HEK293T (cell line): Measurements from ENCODE around the gene CD33.

Experiments
- CTCF ChIA-PET: fragments of 350-600 bp; formaldehyde crosslinking; extraction: SDS; loops from one replicate; lab custom pipeline; 2021; ENCODE audit warnings: antibody characterized with exemption, inconsistent platforms; lab: Yijun Ruan, JAX
- POLR2A ChIA-PET: fragments of 350-600 bp; formaldehyde crosslinking; extraction: SDS; loops from one replicate; lab custom pipeline; 2020; ENCODE audit warnings: antibody characterized with exemption, inconsistent platforms; lab: Yijun Ruan, JAX
- DNase-seq: peaks from one replicate; pipeline ENCODE4 v3.0.0; 2012; ENCODE audit warnings: mixed read lengths; ENCODE audit errors: extremely low spot score
- ARNT ChIP-seq: fragments of 450-650 bp; IDR thresholded peaks from 2 replicates; pipeline ENCODE4 v1.6.1; 2017; ENCODE audit warnings: mild to moderate bottlenecking
- BHLHE40 ChIP-seq: fragments of 450-650 bp; IDR thresholded peaks from 2 replicates; pipeline ENCODE4 v1.6.1; 2016; ENCODE audit warnings: mild to moderate bottlenecking, moderate library complexity, borderline replicate concordance
- CTBP1 ChIP-seq: fragments of 450-650 bp; IDR thresholded peaks from 2 replicates; pipeline ENCODE4 v1.6.1; 2016; ENCODE audit warnings: borderline replicate concordance
- ELF4 ChIP-seq: fragments of 450-650 bp; IDR thresholded peaks from 2 replicates; pipeline ENCODE4 v1.6.1; 2017; ENCODE audit warnings: antibody characterized with exemption
- FOXA1 ChIP-seq: fragments of 450-650 bp; IDR thresholded peaks from 2 replicates; pipeline ENCODE4 v1.6.1; 2016; ENCODE audit warnings: mild to moderate bottlenecking
- FOXK2 ChIP-seq: fragments of 450-650 bp; IDR thresholded peaks from 2 replicates; pipeline ENCODE4 v1.6.1; 2016; ENCODE audit warnings: mild to moderate bottlenecking
- FOXM1 ChIP-seq: fragments of 450-650 bp; IDR thresholded peaks from 2 replicates; pipeline ENCODE4 v1.6.1; 2017; ENCODE audit warnings: mild to moderate bottlenecking, borderline replicate concordance
- HDGF ChIP-seq: fragments of 450-650 bp; IDR thresholded peaks from 2 replicates; pipeline ENCODE4 v1.6.1; 2017; ENCODE audit warnings: antibody characterized with exemption, borderline replicate concordance
- L3MBTL2 ChIP-seq: fragments of 450-650 bp; conservative IDR thresholded peaks from 2 replicates; pipeline ENCODE4 v1.6.1; 2016; ENCODE audit warnings: mild to moderate bottlenecking
- LEF1 ChIP-seq: fragments of 450-650 bp; IDR thresholded peaks from 2 replicates; pipeline ENCODE4 v1.6.1; 2017; ENCODE audit warnings: mild to moderate bottlenecking, borderline replicate concordance
- NFRKB ChIP-seq: fragments of 450-650 bp; IDR thresholded peaks from 2 replicates; pipeline ENCODE4 v1.6.1; 2016; ENCODE audit warnings: mild to moderate bottlenecking, moderate library complexity
- PKNOX1 ChIP-seq: fragments of 450-650 bp; IDR thresholded peaks from 2 replicates; pipeline ENCODE4 v1.6.1; 2016
- SP1 ChIP-seq: fragments of 450-650 bp; IDR thresholded peaks from 2 replicates; pipeline ENCODE4 v1.6.1; 2017
- SUZ12 ChIP-seq: fragments of 450-650 bp; IDR thresholded peaks from 2 replicates; pipeline ENCODE4 v1.6.1; 2016; ENCODE audit warnings: mild to moderate bottlenecking
- TARDBP ChIP-seq: fragments of 450-650 bp; IDR thresholded peaks from 2 replicates; pipeline ENCODE4 v1.6.1; 2016
- ZNF384 ChIP-seq: fragments of 450-650 bp; IDR thresholded peaks from 2 replicates; pipeline ENCODE4 v1.6.1; 2016

The CD33 gene

GRCh38 chr19:51240866-51241265 lies 16.0 kb downstream of the CD33 start:
- no peak for DNase-seq
- TF ChIP-seq HDGF: no peak
- TF ChIP-seq L3MBTL2: no peak
- no peak for TF ChIP-seq LEF1
- no peak for TF ChIP-seq SP1
- TF ChIP-seq FOXA1: no peak
- TF ChIP-seq ELF4: no peak
- no peak for TF ChIP-seq ZNF384
- TF ChIP-seq CTBP1: no peak
- TF ChIP-seq TARDBP: no peak
- TF ChIP-seq BHLHE40: no peak
- no peak for TF ChIP-seq SUZ12
- ChIA-PET CTCF (no interaction called here), POLR2A (no interaction called here)

DNA sequence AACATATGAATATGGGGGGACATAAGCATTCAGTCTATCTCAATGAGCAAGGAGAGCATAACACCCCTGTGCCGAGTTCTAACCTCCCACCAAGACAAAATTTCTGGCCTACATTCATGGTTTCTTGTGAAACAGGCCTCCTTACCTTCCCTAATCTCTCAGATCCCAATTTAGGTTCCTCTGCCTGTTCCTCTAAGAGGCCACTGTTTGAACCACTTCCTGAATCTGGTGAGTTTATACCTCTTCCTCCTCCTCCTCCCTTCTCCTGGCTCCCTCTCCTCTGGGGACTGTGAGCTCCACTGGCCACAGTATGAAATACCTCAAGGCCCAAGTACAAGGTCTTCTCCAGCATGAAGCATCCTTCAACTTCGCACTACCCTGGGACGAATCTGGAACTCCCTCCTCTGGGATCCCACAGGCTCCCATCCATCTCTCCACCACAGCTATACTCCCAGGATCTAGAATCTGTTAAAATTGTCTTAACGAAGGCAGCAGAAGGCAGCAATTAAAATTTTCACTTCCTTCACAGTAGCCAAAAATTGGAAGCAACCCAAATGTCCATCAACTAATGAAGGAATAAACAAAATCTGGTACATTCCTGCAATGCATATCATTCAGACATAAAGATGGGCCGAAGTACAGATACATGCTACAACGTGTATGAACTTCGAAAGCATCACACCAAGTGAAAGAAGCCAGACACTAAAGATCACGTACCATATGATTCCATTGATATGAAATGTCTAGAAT lies 18.2 kb downstream of the CD33 start:
- CTCF ChIA-PET: no interaction called here
- POLR2A ChIA-PET: no interaction called here
- TF ChIP-seq ZNF384: no peak
- no peak for TF ChIP-seq NFRKB
- no peak for TF ChIP-seq SP1
- TF ChIP-seq LEF1: no peak
- TF ChIP-seq CTBP1: no peak
- no peak for TF ChIP-seq TARDBP
- no peak for TF ChIP-seq HDGF

GRCh38 chr19:51246164-51246552 lies 21.3 kb downstream of the CD33 start:
- CTCF ChIA-PET: no interaction called here
- POLR2A ChIA-PET: no interaction called here

More for the DNA sequence above, 18.2 kb downstream of the CD33 start:
- DNase-seq: no peak

DNA sequence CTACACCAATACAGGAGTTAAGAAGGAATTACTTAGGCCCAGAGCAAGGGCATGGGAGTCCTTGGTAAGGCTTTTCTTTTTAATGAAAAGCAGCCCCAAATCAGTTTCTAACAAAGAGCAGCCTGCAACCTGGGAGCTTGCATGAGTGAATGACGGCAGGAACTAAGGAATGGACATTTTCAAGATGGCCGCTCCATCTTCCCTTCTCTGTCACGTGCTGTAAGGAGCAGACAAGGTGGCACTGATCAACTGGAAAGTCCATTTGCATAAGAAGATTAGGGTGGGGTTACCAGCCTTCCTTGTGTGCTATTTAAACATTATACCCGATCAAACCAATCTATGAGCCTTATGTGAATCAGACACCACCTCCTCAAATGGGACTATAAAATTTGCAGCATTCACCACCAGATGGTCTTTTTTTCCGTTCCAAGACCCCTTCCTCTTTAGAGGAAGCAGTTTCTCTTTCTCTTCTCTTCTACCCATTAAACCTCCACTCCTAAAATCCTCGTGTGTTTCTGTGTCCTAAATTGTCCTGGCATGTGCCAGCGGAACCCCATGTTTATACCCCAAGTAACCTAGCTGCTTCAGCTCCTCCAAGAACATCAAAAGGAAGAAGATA lies 23.2 kb downstream of the CD33 start:
- TF ChIP-seq TARDBP (no peak), BHLHE40 (no peak), LEF1 (no peak), HDGF (no peak), SUZ12 (no peak), L3MBTL2 (no peak), ARNT (no peak), FOXK2 (no peak), NFRKB (no peak), FOXM1 (no peak), ELF4 (no peak), CTBP1 (no peak), PKNOX1 (no peak), FOXA1 (no peak)
- POLR2A ChIA-PET: no interaction called here
- DNase-seq: no peak
- CTCF ChIA-PET: no interaction called here

More at GRCh38 chr19:51246164-51246552, 21.3 kb downstream of the CD33 start:
- no peak for DNase-seq
- TF ChIP-seq SP1 (no peak), NFRKB (no peak), ZNF384 (no peak), HDGF (no peak), PKNOX1 (no peak), FOXK2 (no peak), ARNT (no peak), FOXA1 (no peak)

- TF ChIP-seq ELF4: no peak
- TF ChIP-seq PKNOX1: no peak
- no peak for TF ChIP-seq FOXK2
- no peak for TF ChIP-seq HDGF
- no peak for TF ChIP-seq SP1
- no peak for TF ChIP-seq LEF1
- TF ChIP-seq ARNT: no peak
- no peak for TF ChIP-seq CTBP1
- no peak for TF ChIP-seq FOXA1
- no peak for TF ChIP-seq TARDBP
- ChIA-PET CTCF (interaction anchor here (1.1 kb wide), 1 partner anchor 9 kb away, joined by 3 read pairs; no protein-coding TSS in a partner anchor), POLR2A (no interaction called here)
- DNase-seq: no peak
Measured at GRCh38 chr19:51250786-51251467, 26.0 kb downstream of the CD33 start, which contains the start of gene SIGLECL1. Gene SIGLECL1 (plus strand): TSS chr19:51251080. CDS start chr19:51264073, 12,993 bp downstream.

DNA sequence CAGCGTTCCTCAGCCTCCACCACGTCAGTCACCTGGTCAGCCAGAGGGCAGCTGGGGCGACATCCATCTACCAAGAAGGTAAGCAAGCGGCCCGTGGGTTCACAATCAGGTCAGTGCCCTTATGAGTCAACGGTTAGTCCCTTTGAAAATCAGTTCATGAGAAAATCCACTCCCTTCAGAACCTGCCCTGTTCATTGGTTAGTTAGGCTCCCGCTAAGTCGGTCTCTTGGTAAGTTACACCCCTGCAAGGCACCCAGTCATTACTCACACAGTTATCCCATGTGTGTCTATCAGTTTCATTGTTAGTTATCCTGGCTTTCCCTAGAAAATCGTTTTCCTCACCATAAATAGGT lies 26.6 kb downstream of the CD33 start:
- CTCF ChIA-PET: no interaction called here
- TF ChIP-seq PKNOX1: no peak
- TF ChIP-seq FOXA1: no peak
- TF ChIP-seq ELF4: no peak
- no peak for TF ChIP-seq TARDBP
- TF ChIP-seq BHLHE40: no peak
- TF ChIP-seq SUZ12: no peak
- no peak for TF ChIP-seq SP1
- no peak for DNase-seq
- POLR2A ChIA-PET: no interaction called here
